PFSK-1 (cell line): ENCODE results near the gene UGT1A7.

Experiments
- FOXP2 ChIP-seq: optimal IDR thresholded peaks from 2 replicates; pipeline ENCODE3; 2011; ENCODE audit warnings: borderline replicate concordance, control low read depth, inconsistent platforms; ENCODE audit not compliant: insufficient read depth; ENCODE audit errors: extremely low read length, extremely low read depth
- POLR2AphosphoS5 ChIP-seq: IDR thresholded peaks from 2 replicates; pipeline ENCODE4 v1.6.1; 2012; ENCODE audit warnings: low read depth, mild to moderate bottlenecking, control low read depth, low read length, moderate library complexity
- SIN3A ChIP-seq: IDR thresholded peaks from 2 replicates; pipeline ENCODE4 v1.6.1; 2012; ENCODE audit warnings: mild to moderate bottlenecking, low read length, moderate library complexity, borderline replicate concordance; ENCODE audit not compliant: insufficient read depth
- TAF1 ChIP-seq: IDR thresholded peaks from 2 replicates; pipeline ENCODE4 v1.6.1; 2012; ENCODE audit warnings: low read length, control low read depth, borderline replicate concordance; ENCODE audit not compliant: insufficient read depth
- TF ChIP-seq, protein P1 (sequence below), 2 experiments: IDR thresholded peaks; 2 replicates each; pipeline versions ENCODE4 v1.6.1 to v1.8.0; 2011 to 2012; ENCODE audit warnings: low read depth in 2 of 2, low read length in 2 of 2, control low read depth in 1 of 2, inconsistent platforms in 1 of 2, mild to moderate bottlenecking in 1 of 2, moderate library complexity in 1 of 2; ENCODE audit not compliant: insufficient read depth in 1 of 2

DNA sequence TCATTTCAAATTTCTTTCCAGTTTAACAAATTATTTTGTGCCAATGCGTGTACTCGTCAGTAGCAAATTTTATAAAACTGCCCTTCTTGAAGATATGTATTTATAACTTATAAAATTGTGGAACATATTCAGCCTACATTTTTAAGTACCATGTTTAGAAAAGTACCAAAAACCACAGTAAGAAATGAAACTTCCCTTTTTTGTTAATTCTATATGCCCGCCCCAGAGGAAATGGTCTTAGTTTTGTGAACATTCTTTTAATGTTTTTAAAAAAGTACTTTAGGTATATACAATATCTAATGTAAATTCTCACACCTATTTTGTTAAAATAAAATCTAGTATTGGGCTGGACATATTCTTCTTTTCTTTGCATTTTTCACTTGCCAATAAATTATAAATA lies 8.8 kb upstream of the UGT1A7 start:
- TF ChIP-seq, protein P1, sequence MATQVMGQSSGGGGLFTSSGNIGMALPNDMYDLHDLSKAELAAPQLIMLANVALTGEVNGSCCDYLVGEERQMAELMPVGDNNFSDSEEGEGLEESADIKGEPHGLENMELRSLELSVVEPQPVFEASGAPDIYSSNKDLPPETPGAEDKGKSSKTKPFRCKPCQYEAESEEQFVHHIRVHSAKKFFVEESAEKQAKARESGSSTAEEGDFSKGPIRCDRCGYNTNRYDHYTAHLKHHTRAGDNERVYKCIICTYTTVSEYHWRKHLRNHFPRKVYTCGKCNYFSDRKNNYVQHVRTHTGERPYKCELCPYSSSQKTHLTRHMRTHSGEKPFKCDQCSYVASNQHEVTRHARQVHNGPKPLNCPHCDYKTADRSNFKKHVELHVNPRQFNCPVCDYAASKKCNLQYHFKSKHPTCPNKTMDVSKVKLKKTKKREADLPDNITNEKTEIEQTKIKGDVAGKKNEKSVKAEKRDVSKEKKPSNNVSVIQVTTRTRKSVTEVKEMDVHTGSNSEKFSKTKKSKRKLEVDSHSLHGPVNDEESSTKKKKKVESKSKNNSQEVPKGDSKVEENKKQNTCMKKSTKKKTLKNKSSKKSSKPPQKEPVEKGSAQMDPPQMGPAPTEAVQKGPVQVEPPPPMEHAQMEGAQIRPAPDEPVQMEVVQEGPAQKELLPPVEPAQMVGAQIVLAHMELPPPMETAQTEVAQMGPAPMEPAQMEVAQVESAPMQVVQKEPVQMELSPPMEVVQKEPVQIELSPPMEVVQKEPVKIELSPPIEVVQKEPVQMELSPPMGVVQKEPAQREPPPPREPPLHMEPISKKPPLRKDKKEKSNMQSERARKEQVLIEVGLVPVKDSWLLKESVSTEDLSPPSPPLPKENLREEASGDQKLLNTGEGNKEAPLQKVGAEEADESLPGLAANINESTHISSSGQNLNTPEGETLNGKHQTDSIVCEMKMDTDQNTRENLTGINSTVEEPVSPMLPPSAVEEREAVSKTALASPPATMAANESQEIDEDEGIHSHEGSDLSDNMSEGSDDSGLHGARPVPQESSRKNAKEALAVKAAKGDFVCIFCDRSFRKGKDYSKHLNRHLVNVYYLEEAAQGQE (IDR thresholded peaks at IDR 0.05; ENCODE audit: insufficient read depth in 1 of 2, low read depth in 2 of 2, low read length in 2 of 2), result no peak
- no peak for TF ChIP-seq POLR2AphosphoS5
- TF ChIP-seq TAF1, result no peak
- no peak for TF ChIP-seq FOXP2
- TF ChIP-seq SIN3A, result no peak
